Subcutaneous adipose tissue (tissue), 4 donors: Measurements from ENCODE around the gene DACT3. TPM values are rescaled to one million over a fixed set of nuclear protein-coding genes. Genes with fewer than 3 reads are reported as not detected.

Experiments used
- total RNA-seq, 4 donors: library from RNA; depleted of rRNA; stranded (reverse); fragments of >200 nt; gene quantifications; one replicate each; pipeline ENCODE4 v1.1.0, GENCODE V29; 2016
- TF ChIP-seq, protein P1 (sequence below): fragments of 450-650 bp; IDR thresholded peaks from one replicate; pipeline ENCODE4 v1.5.1; 2016; ENCODE audit warnings: low read depth, mild to moderate bottlenecking, control low read depth, antibody characterized with exemption, moderate library complexity

Gene DACT3
- total RNA-seq, 4 donors from 2014 or later: 0.22 to 0.68 (median 0.57) TPM; not detected in 1

DNA sequence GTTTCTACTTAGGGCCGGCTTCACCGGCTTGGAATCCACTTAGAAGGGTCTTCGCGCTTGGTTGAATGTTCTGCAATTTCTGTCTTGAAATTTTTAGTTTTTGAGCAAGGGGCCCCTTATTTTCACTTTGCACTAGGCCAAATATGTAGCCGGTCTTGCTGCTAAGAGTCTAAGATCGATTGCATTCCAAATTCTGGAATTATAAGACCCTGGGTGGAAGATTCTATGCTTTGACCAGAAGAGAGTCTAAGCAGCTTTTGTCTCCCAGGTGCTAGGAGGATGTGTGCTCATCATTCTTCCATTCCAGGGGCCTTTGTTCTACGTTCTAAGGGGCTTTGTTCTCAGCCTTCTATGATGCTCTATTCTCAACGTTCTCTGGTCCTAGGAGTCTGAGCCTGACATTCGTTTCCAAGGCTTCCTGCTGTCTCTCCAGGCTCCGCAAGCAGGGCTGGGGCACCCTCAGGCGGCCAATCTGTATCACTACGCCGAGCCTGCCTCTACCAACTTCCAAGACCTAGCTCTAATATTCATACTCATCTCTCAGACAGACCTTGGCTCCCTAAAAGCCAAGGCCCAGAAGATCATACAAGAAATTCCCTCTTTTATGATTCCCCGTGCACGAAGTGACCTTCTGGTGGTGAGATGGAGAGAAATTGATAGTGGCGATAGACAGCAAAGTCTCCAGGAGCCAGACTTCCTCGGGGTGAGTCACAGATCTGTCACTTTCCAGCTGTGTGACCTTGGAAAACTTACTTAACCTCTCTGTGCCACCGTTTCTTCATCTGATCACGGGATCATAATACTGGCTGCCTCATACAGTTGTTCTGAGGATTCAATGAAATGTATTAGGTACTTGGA, 982 bp upstream of the DACT3 start:
- TF ChIP-seq, protein P1, sequence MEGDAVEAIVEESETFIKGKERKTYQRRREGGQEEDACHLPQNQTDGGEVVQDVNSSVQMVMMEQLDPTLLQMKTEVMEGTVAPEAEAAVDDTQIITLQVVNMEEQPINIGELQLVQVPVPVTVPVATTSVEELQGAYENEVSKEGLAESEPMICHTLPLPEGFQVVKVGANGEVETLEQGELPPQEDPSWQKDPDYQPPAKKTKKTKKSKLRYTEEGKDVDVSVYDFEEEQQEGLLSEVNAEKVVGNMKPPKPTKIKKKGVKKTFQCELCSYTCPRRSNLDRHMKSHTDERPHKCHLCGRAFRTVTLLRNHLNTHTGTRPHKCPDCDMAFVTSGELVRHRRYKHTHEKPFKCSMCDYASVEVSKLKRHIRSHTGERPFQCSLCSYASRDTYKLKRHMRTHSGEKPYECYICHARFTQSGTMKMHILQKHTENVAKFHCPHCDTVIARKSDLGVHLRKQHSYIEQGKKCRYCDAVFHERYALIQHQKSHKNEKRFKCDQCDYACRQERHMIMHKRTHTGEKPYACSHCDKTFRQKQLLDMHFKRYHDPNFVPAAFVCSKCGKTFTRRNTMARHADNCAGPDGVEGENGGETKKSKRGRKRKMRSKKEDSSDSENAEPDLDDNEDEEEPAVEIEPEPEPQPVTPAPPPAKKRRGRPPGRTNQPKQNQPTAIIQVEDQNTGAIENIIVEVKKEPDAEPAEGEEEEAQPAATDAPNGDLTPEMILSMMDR: no peak

DNA sequence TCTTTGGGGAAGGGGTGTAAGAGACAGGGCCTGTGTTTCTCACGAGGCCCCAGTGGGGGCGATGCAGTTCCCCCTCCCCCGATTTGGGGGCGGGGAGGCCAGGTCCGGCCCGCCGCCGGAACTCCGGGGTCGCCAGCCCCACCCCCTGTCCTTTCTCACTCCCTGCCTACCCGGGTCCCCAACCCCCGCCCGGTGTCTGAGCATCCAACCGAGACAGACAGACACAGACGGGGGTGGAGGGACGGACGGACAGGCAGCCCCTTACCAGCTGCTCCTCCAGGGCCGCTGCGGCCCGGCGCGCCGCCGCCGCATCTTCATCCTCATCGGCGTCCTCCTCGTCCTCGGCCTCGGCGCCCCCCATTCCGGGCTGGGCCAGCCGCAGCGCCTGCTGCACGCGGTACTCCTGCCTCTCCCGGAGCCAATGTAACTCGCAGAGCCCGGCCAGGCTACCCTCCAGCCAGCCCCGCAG, 397 bp downstream of the DACT3 start:
- TF ChIP-seq, protein P1: no peak

DNA sequence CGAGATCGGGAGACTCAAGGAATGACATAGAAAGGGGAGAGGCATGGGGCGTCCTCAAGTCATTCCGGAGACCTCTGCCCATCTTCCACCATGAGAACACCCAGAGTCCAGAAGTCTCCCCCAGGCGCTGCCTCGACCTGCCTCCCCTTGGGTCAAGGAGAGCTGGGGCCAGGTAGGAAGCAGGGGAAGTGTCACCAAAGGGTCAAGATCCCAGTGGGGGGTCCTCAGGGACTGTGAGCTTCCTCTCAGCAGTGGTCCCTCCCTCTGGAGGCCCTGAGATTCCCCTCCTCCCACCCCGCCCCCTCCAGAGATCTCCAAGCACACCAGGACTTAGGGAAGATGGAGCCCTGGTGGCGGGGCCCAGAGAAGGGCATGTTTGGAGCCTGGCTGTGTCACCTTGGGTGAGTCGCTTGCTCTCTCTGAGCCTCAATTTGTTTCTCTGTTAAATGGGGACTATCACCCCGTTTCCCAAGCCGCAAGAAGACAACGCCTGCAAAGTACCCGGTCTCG, 919 bp downstream of the DACT3 start:
- TF ChIP-seq, protein P1: no peak

DNA sequence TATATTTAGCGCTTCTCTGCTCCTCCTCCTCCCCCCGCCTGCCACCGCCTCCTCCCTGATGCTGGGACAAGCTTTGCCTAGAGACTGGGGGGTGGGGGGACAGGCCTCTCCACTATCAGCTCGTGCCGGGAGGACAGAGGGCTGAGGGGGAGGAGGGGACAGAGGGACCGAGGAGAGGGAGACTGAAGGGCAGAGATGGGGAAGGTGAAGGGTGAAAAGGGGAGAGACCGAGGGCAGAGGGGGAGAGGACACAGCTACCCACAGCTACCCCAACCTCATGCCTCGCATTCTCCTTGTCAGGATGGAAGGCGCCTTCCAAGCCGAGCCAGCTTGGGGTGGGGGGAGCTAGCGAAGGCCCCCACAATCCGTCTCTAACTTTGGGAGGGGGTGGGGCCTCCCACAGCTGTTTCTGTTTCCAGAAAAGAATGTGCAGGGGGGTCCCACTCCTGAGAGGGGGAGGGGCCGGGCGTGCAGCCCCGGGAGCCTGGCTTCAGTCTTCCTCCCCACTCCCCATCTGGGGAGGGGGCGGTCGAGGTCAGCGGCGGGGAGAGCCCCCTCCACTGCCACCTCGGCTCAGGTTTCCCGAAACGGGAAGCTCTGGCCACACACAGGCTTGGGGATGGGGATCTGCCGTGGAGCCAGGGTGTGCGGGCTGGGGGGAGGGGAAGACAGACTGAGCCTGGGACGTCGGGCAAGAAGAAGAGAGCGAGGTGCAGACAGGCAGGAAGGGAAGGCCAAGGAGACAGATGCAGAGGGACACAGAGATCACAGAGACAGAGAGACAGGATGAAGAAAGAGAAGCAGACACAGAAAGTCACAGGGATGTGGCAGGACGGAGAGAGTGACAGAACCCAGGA, 1.6 kb downstream of the DACT3 start:
- TF ChIP-seq, protein P1: no peak

DNA sequence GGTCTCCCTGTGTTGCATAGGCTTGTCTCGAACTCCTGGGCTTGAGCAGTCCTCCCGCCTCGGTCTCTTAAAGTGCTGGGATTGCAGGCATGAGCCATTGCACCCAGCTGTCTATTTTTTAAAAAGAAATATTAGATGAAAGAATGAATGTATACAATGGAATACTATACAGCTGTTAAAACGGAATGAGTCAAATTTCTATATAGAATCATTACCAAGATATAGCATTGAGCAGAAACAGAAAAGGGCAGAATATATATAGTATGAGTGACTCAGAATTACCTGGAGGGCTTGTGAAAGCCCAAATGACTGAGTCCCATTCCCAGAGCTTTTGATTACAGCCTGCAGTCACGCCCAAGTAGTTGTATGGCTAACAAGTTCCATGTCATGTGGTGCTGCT, 4.4 kb downstream of the DACT3 start:
- TF ChIP-seq, protein P1: no peak

DNA sequence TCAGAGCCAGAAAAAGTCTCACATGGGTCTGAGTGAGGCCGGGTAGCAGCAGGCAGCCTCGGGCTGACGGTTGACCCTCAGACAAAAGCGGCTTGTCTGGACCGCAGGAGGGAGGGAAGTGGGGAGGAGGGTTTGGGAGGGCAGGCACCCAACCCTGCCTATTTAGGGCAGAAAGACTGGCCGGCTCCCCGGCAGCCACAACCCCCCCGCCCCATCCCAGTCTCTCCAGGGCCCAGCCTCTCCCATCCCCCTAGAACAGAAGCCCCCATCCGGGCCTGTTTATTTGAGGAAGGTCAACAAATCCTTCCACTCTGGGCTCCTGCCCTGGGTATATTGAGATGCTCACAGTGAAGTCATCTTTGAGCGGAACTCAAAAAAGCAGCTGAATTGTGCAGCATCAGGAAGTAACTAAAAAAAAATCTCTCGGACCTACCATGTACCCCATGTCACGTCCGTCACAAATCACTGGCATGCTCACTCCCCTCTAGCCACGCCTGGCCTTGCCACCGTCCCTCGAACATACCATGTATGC, 6.3 kb downstream of the DACT3 start:
- TF ChIP-seq, protein P1: no peak
